ENCODE measurements around the gene KANSL1.
"Not testable (repeated sequence)": the region's sequence is repeated elsewhere in the genome, so short reads cannot be mapped to it uniquely, and the experiment has no call there.

Gene KANSL1

DNA sequence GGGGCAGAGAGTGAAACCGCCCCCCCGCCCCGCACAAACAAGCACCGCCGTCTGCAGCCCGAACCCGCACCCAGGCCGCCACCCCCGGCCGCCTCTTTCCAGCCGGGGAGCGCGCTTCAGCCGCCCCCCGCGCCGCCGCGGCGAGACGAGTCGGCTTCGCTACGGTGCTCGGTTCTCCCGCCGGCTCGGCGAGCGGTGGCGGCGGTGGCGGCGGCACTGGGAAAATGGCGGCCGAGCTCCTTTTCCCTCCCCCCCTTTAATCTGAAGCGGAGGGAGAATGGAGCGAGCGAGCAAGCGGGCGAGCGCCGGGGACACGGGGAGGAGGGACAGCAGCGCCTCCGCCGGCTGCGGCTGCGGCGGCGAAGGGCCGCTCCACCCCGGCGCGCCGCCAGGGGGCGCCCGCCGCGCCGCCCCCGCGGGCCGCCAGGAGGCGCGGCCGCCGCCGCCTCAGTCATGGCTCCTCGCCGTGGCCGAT, at the start of gene KANSL1:
Gene KANSL1, minus strand, starts transcription at position 279 of the 475 bp plus-strand sequence. CDS start 21,286 bp downstream, outside the sequence.
- peak within 1 kb of the TSS; percentile 98 for H3K27ac ChIP-seq
- DNase-seq (ENCODE audit: low read depth, low spot score) = peak; percentile 78

DNA sequence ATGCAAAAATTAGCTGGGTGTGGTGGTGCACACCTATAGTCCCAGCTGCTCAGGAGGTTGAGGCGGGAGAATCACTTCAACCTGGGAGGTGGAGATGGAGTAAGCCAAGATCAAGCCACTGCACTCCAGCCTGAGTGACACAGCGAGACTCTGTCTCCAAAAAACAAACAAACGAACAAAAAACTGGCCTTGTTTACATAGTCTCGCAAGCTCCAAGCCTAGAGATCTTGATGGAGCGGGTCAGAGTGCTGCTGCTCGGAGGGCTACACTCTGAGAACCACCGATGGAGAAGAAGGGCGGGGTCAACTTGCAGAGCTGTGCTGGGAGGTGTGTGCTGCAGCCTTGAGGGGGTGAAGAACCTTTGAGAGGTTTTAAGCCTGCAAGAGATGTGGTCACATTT, 38.1 kb upstream of the KANSL1 start:
- DNase-seq (ENCODE audit: low read depth, low spot score); H3K27ac ChIP-seq: not testable (repeated sequence)

DNA sequence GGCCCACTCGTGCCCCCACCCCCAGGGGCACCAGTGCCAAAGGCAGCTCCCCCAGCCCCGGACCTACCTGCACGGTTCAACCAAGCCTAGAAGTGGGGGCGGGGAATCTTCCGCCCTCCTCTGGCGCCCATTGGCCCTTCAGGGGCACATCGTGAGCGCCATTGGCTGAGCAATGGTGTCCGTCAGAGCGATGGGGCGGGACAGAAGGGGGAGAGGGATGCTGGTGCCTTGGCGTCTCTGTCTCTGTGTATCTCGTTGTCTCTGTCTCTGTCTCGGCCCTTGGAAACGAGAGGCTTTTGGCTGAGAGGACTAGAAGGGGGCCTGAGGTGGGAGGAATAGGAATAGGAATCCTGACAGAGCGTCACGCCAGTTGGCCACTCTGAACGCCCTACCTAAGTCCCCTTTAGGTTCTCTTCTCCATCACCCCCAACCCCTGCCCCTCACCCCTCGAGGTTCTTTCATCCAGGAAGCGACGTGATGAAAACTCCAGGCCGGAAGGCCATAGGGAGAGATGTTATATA, 32.1 kb upstream of the KANSL1 start:
- peak; percentile 62 for DNase-seq (ENCODE audit: low read depth, low spot score)
- not testable (repeated sequence) for H3K27ac ChIP-seq

DNA sequence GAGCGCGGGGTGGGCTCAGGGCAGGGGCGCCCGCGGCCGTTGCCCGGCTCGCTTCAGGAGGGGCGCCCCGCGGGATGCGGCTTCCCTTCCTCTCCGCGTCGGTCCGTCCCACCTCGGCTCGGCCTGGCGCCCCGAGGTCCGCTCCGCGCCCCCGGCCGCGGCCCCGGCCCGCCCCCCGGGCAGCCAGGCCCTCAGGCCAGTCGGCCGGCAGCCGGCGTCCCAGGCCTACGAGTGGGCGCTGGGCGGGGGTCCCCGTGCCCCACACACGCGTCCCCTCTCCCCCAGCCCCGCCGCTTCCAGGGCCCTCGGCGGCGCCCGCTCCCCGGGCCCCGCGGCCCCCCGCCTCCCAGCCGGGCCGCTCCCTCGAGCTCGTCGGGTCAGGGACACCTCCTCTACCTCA, 31.6 kb upstream of the KANSL1 start:
- DNase-seq (ENCODE audit: low read depth, low spot score); H3K27ac ChIP-seq: not testable (repeated sequence)

- H3K27ac ChIP-seq; DNase-seq (ENCODE audit: low read depth, low spot score): not testable (repeated sequence)
These were observed 29.8 kb upstream of the KANSL1 start for GRCh38 chr17:46223041-46223440.

- no peak for DNase-seq (ENCODE audit: low read depth, low spot score)
- H3K27ac ChIP-seq = no peak overlapping the region
These were observed 23.5 kb upstream of the KANSL1 start for GRCh38 chr17:46216682-46217081.

- H3K27ac ChIP-seq = no peak overlapping the region
- DNase-seq (ENCODE audit: low read depth, low spot score) = no peak
These were observed 19.6 kb upstream of the KANSL1 start for GRCh38 chr17:46212634-46213435.

DNA sequence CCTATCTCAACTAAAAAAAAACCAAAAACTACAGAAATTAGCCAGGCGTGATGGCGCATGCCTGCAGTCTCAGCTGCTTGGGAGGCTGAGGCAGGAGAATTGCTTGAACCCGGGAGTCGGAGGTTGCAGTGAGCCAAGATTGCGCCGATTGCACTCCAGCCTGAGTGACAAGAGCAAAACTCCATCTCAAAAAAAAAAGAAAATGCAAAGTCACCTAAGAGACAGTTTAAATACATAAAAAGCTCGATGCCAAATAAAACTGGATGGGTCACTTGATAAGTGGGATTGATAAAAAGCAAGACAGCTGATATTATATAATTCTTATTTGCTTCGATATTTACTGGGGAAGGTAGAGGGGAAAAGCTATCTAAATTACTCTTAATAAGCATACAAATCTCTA, 15.8 kb upstream of the KANSL1 start:
- no peak overlapping the region for H3K27ac ChIP-seq
- DNase-seq (ENCODE audit: low read depth, low spot score) = no peak

DNA sequence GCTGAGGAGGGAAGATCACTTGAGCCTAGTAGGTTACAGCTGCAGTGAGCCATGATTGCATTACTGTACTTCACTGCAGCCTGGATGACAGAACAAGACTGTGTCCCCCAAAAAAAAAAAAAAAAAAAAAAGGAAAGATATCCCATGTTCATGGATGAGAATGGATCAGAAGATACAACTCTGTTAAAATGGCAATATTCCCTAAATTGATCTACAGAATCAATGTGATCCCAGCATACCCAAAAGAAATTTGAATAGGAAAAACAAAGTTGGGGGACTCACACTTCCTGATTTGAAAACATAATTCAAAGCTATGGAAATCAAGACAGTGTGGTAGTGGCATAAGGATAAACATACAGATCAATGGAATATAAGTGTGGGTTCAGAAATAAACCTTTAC, 12.7 kb upstream of the KANSL1 start:
- no peak overlapping the region for H3K27ac ChIP-seq
- no peak for DNase-seq (ENCODE audit: low read depth, low spot score)

GRCh38 chr17:46202424-46202823, 9.2 kb upstream of the KANSL1 start:
- no peak overlapping the region for H3K27ac ChIP-seq
- no peak for DNase-seq (ENCODE audit: low read depth, low spot score)

DNA sequence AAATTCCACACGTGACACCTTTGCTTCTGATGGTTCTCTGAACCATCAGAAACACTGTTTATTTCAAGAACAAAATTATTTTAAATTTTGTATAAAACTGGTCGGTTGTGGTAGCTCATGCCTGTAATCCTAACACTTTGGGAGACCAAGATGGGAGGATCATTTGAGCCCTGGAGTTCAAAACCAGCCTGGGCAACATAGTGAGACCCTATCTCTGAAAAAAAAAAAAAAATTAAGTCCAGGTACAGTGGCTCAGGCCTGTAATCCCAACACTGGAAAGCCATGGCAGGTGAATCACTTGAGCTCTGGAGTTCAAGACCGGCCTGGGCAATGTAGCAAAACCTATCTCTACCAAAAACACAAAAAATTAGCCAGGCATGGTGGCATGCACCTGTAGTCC, 8.3 kb upstream of the KANSL1 start:
- DNase-seq (ENCODE audit: low read depth, low spot score) = no peak

DNA sequence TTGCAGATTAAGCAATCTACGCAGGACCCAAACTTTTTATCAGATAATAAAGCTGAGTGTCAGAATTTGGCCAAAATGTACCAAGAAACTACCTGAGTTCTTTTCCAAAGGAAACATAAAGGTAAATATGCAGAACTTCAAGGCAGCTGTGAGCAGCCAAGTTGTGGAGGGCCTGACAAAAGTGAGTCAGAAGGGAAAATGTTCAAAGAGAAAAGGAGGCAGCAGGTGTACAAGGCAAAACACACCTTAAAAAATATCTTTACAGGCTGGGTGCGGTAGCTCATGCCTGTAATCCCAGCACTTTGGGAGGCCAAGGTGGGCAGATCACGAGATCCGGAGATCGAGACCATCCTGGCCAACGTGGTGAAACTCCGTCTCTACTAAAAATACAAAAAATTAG, 7.0 kb upstream of the KANSL1 start:
- no peak for DNase-seq (ENCODE audit: low read depth, low spot score)
- no peak overlapping the region for H3K27ac ChIP-seq

More for the DNA sequence above, 8.3 kb upstream of the KANSL1 start:
- no peak overlapping the region for H3K27ac ChIP-seq

GRCh38 chr17:46199379-46199778, 6.2 kb upstream of the KANSL1 start:
- DNase-seq (ENCODE audit: low read depth, low spot score) = no peak
- H3K27ac ChIP-seq = no peak overlapping the region

DNA sequence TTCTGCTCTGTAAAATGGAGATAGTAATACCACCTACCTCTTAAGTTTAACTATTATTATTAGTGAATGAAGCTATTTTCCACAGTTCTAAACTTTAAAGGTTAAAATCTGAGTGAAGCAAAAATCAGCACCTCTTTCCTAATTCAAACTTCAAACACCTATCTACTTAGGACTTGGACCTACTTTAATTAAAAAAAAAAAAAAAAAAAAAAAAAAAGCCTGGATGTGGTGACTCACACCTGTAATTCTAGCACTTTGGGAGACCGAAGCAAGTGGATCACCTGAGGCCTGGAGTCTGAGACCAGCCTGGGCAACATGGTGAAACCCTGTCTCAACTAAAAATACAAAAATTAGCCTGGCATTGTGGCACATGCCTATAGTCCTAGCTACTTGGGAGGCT, 5.0 kb upstream of the KANSL1 start:
- H3K27ac ChIP-seq = no peak overlapping the region
- no peak for DNase-seq (ENCODE audit: low read depth, low spot score)

DNA sequence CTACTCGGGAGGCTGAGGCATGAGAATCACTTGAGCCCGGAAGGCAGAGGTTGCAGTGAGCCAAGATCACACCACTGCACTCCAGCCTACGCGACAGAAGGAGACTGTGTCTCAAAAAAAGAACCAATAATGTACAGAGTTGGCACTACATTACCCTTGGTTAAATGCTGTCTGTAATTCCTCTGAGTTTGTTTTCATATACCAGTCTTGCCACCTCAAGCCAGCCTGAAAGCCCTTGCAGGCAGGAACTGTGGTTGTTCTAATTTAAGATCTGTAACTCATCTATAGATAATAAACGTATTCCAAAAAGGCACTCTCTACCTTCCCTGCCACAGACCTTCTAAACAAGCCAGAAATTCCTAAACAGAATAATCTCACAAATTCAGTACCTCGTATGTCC, 4.3 kb upstream of the KANSL1 start:
- no peak overlapping the region for H3K27ac ChIP-seq
- DNase-seq (ENCODE audit: low read depth, low spot score) = no peak

GRCh38 chr17:46195939-46196716, 2.9 kb upstream of the KANSL1 start:
- no peak for DNase-seq (ENCODE audit: low read depth, low spot score)
- H3K27ac ChIP-seq = no peak overlapping the region

- no peak for DNase-seq (ENCODE audit: low read depth, low spot score)
- no peak overlapping the region for H3K27ac ChIP-seq
These were observed 2.1 kb upstream of the KANSL1 start for GRCh38 chr17:46195217-46195855.

- no peak for DNase-seq (ENCODE audit: low read depth, low spot score)
- H3K27ac ChIP-seq = peak overlapping the region; percentile 98
These were observed 1.4 kb upstream of the KANSL1 start for GRCh38 chr17:46194393-46195216.

GRCh38 chr17:46193626-46194392, 580 bp upstream of the KANSL1 start:
- H3K27ac ChIP-seq = peak overlapping the region; percentile 98
- DNase-seq (ENCODE audit: low read depth, low spot score) = peak; percentile 88

All from epithelial cell of prostate (primary cell).